H9 (cell line): Measurements from ENCODE around the gene SPOP. TPM values are rescaled to one million over a fixed set of nuclear protein-coding genes. Genes with fewer than 3 reads are reported as not detected.

Source experiments
- DNase-seq: peaks from one replicate; pipeline ENCODE4 v3.0.0-alpha.2; 2017
- H2AFZ ChIP-seq: one replicate; pipeline ENCODE4 v1.6.1; 2013; ENCODE audit warnings: mild to moderate bottlenecking, low read length, control low read depth, moderate library complexity
- H2AK5ac ChIP-seq: 2 replicates; pipeline ENCODE4 v1.6.1; 2013; ENCODE audit warnings: low read length, control low read depth, mixed read lengths; ENCODE audit not compliant: insufficient read length
- H2BK120ac ChIP-seq: one replicate; pipeline ENCODE4 v1.6.1; 2013; ENCODE audit warnings: low read depth, mild to moderate bottlenecking, low read length, control low read depth, inconsistent platforms; ENCODE audit not compliant: poor library complexity, severe bottlenecking
- H2BK12ac ChIP-seq: 2 replicates; pipeline ENCODE4 v1.6.1; 2013; ENCODE audit warnings: low read length, control low read depth, mixed read lengths, low read depth; ENCODE audit not compliant: insufficient read length
- H2BK15ac ChIP-seq: 2 replicates; pipeline ENCODE4 v1.6.1; 2013; ENCODE audit warnings: low read depth, low read length, control low read depth
- H2BK20ac ChIP-seq: one replicate; pipeline ENCODE4 v1.6.1; 2013; ENCODE audit warnings: low read depth, mild to moderate bottlenecking, low read length, control low read depth, inconsistent platforms; ENCODE audit not compliant: poor library complexity, severe bottlenecking
- H2BK5ac ChIP-seq: 2 replicates; pipeline ENCODE4 v1.6.1; 2013; ENCODE audit warnings: low read length, control low read depth, mixed read lengths; ENCODE audit not compliant: insufficient read length
- H3K14ac ChIP-seq: 2 replicates; pipeline ENCODE4 v1.6.1; 2013; ENCODE audit warnings: low read length, control low read depth; ENCODE audit not compliant: insufficient read depth
- H3K18ac ChIP-seq: 2 replicates; pipeline ENCODE4 v1.6.1; 2013; ENCODE audit warnings: low read depth, mild to moderate bottlenecking, mixed read lengths, low read length, control low read depth; ENCODE audit not compliant: insufficient read length
- H3K23ac ChIP-seq: 2 replicates; pipeline ENCODE4 v1.6.1; 2013; ENCODE audit warnings: low read length, control low read depth, mixed read lengths, low read depth; ENCODE audit not compliant: insufficient read length
- H3K23me2 ChIP-seq: 2 replicates; pipeline ENCODE4 v1.6.1; 2013; ENCODE audit warnings: low read depth, mild to moderate bottlenecking, mixed read lengths, low read length, control low read depth; ENCODE audit not compliant: insufficient read length, poor library complexity, severe bottlenecking
- H3K27ac ChIP-seq: 2 replicates; pipeline ENCODE4 v1.5.1; 2013; ENCODE audit warnings: low read length, control low read depth, mixed read lengths, low read depth; ENCODE audit not compliant: insufficient read length
- H3K27me3 ChIP-seq: 2 replicates; pipeline ENCODE4 v1.6.1; 2013; ENCODE audit warnings: low read length, control low read depth, inconsistent platforms; ENCODE audit not compliant: insufficient read depth
- H3K4ac ChIP-seq: 2 replicates; pipeline ENCODE4 v1.6.1; 2013; ENCODE audit warnings: low read depth, mild to moderate bottlenecking, control low read depth, inconsistent platforms, low read length, moderate library complexity
- H3K4me1 ChIP-seq: 2 replicates; pipeline ENCODE4 v1.6.1; 2013; ENCODE audit warnings: low read length, control low read depth, inconsistent platforms; ENCODE audit not compliant: insufficient read depth
- H3K4me2 ChIP-seq: 2 replicates; pipeline ENCODE4 v1.6.1; 2013; ENCODE audit warnings: low read length, control low read depth, mixed read lengths; ENCODE audit not compliant: insufficient read length, insufficient read depth
- H3K56ac ChIP-seq: 2 replicates; pipeline ENCODE4 v1.6.1; 2013; ENCODE audit warnings: low read depth, mild to moderate bottlenecking, mixed read lengths, low read length, control low read depth; ENCODE audit not compliant: insufficient read length
- H3K79me1 ChIP-seq: 2 replicates; pipeline ENCODE4 v1.6.1; 2013; ENCODE audit warnings: low read depth, mild to moderate bottlenecking, moderate library complexity, low read length, control low read depth, inconsistent platforms; ENCODE audit not compliant: insufficient read depth, poor library complexity, severe bottlenecking
- H3K79me2 ChIP-seq: 2 replicates; pipeline ENCODE4 v1.6.1; 2013; ENCODE audit warnings: low read length, control low read depth, inconsistent platforms; ENCODE audit not compliant: insufficient read depth
- H3K9ac ChIP-seq: 2 replicates; pipeline ENCODE4 v1.6.1; 2013; ENCODE audit warnings: low read length, control low read depth, mixed read lengths; ENCODE audit not compliant: insufficient read length; ENCODE audit errors: extremely low read depth
- H3K9me3 ChIP-seq: one replicate; pipeline ENCODE4 v1.6.1; 2013; ENCODE audit warnings: low read depth, low read length, inconsistent platforms; ENCODE audit not compliant: control insufficient read depth
- H3T11ph ChIP-seq: one replicate; pipeline ENCODE4 v1.6.1; 2013; ENCODE audit warnings: mild to moderate bottlenecking, low read length, control low read depth, inconsistent platforms
- H4K20me1 ChIP-seq: one replicate; pipeline ENCODE4 v1.6.1; 2013; ENCODE audit not compliant: control insufficient read depth, insufficient read length, insufficient read depth
- H4K5ac ChIP-seq: 2 replicates; pipeline ENCODE4 v1.6.1; 2013; ENCODE audit warnings: low read depth, mild to moderate bottlenecking, mixed read lengths, low read length, control low read depth; ENCODE audit not compliant: insufficient read length
- H4K8ac ChIP-seq: replicated peaks from 2 replicates; pipeline ENCODE4 v1.6.1; 2013; ENCODE audit warnings: low read length, control low read depth, mixed read lengths, low read depth; ENCODE audit not compliant: insufficient read length
- H4K91ac ChIP-seq: 2 replicates; pipeline ENCODE4 v1.6.1; 2013; ENCODE audit warnings: low read depth, mild to moderate bottlenecking, moderate library complexity, mixed read lengths, low read length, control low read depth; ENCODE audit not compliant: insufficient read length
- H3K27ac Mint-ChIP-seq, 3 experiments: 2 replicates in 2 of 3; 3 replicates in 1 of 3; pipeline ENCODE4 v1.8.0; 2020 to 2021; ENCODE audit warnings: mixed read lengths in 3 of 3, mild to moderate bottlenecking in 1 of 3, moderate library complexity in 1 of 3
- H3K27me3 Mint-ChIP-seq: 2 replicates; pipeline ENCODE4 v1.8.0; 2021; ENCODE audit warnings: low read depth, mild to moderate bottlenecking, moderate library complexity, mixed read lengths
- H3K36me3 Mint-ChIP-seq, 3 experiments: 2 replicates in 2 of 3; 3 replicates in 1 of 3; pipeline ENCODE4 v1.8.0; 2020 to 2021; ENCODE audit warnings: low read depth in 3 of 3, mixed read lengths in 3 of 3; ENCODE audit not compliant: insufficient read depth in 1 of 3
- H3K4me1 Mint-ChIP-seq, 2 experiments: 2 replicates each; pipeline ENCODE4 v1.8.0; 2020; ENCODE audit warnings: mixed read lengths in 2 of 2
- H3K4me3 Mint-ChIP-seq, 2 experiments: 2 replicates in 1 of 2; 3 replicates in 1 of 2; pipeline ENCODE4 v1.8.0; 2020 to 2021; ENCODE audit warnings: mild to moderate bottlenecking in 2 of 2, mixed read lengths in 2 of 2, moderate library complexity in 1 of 2
- H3K9me3 Mint-ChIP-seq, 2 experiments: 2 replicates in 1 of 2; 3 replicates in 1 of 2; pipeline ENCODE4 v1.8.0; 2020; ENCODE audit warnings: mild to moderate bottlenecking in 2 of 2, mixed read lengths in 2 of 2, moderate library complexity in 1 of 2
- CTCF ChIP-seq: fragments of 200-600 bp; sonication (generic); conservative IDR thresholded peaks from 3 replicates; pipeline ENCODE4 v1.8.0; 2021; ENCODE audit warnings: antibody characterized with exemption, mild to moderate bottlenecking
- WGBS: extraction: QIAGEN DNeasy Blood & Tissue Kit; methylation state at CpG from one replicate; pipeline ENCODE4 v1.1.7; 2013; ENCODE audit warnings: missing lambda C conversion rate, low lambda C conversion rate, mixed read lengths; ENCODE audit not compliant: insufficient read length; ENCODE audit errors: extremely low coverage; 5-methylcytosine and 5-hydroxymethylcytosine counted together
- total RNA-seq: library from RNA; stranded (reverse); gene quantifications from 2 replicates; pipeline ENCODE4 v1.2.1, GENCODE V29; 2021

SPOP gene
- total RNA-seq, 1 experiment from 2014 or later = 33.7 TPM

- H3K79me1 ChIP-seq = no peaks in the 10 kb centered on the region
- H3K27me3 ChIP-seq = peaks cover 3% of the 10 kb centered on the region; the same call in 1 of the 2 replicates
- no peak overlapping the region for H2BK20ac ChIP-seq
- no peak for DNase-seq
- peaks cover 4% of the 10 kb centered on the region for H3K23me2 ChIP-seq
- no peaks in the 10 kb centered on the region for H3K9me3 ChIP-seq
- H3K4me2 ChIP-seq = no peak overlapping the region
- H2BK12ac ChIP-seq = no peak overlapping the region
- H2BK120ac ChIP-seq = no peak overlapping the region
- no peak overlapping the region for H3K14ac ChIP-seq
- no peak overlapping the region for H2AK5ac ChIP-seq
- no peak overlapping the region for H2BK15ac ChIP-seq
- no peak overlapping the region for H3K56ac ChIP-seq
- no peak overlapping the region for H2AFZ ChIP-seq
- H3K9ac ChIP-seq = no peak overlapping the region
- no peaks in the 10 kb centered on the region for H4K20me1 ChIP-seq
- H3K27ac ChIP-seq = no peak overlapping the region
- H3K9me3 Mint-ChIP-seq = no peaks in the 10 kb centered on the region; a peak in 1 of 5 replicates
- peaks cover 18 to 45% of the 10 kb centered on the region in 2 experiments for H3K4me1 Mint-ChIP-seq
- no peak overlapping the region for H3K27ac Mint-ChIP-seq
- peaks cover 3% of the 10 kb centered on the region; the same call in 1 of the 2 replicates for H3K4me1 ChIP-seq
- no peak overlapping the region for H3T11ph ChIP-seq
- no peaks in the 10 kb centered on the region for H3K79me2 ChIP-seq
- peak overlapping the region in 1 of 2 experiments; percentile 50; a peak in 3 of 5 replicates for H3K4me3 Mint-ChIP-seq
- H3K27me3 Mint-ChIP-seq = peaks cover 75% of the 10 kb centered on the region
- no peaks in the 10 kb centered on the region for H3K36me3 Mint-ChIP-seq
- no peak overlapping the region for H2BK5ac ChIP-seq
- H3K4ac ChIP-seq = no peak overlapping the region
- H4K8ac ChIP-seq = no peak overlapping the region
- no peak overlapping the region for H3K18ac ChIP-seq
- no peak overlapping the region for H4K5ac ChIP-seq
- no peak overlapping the region for H4K91ac ChIP-seq
- WGBS = no CpG with 5 or more reads among the region's 13 CpGs
- H3K23ac ChIP-seq = no peak overlapping the region
- no peak for TF ChIP-seq CTCF
Measured at GRCh38 chr17:49574323-49574781, 103.5 kb downstream of the SPOP start.
